Measurements from ENCODE around the gene IL1RAP. TPM values are rescaled to one million over a fixed set of nuclear protein-coding genes. Genes with fewer than 3 reads are reported as not detected.

IL1RAP gene
- total and polyA plus RNA-seq, 10 donors = 1.1 to 47.4 (median 24.6) TPM

DNA sequence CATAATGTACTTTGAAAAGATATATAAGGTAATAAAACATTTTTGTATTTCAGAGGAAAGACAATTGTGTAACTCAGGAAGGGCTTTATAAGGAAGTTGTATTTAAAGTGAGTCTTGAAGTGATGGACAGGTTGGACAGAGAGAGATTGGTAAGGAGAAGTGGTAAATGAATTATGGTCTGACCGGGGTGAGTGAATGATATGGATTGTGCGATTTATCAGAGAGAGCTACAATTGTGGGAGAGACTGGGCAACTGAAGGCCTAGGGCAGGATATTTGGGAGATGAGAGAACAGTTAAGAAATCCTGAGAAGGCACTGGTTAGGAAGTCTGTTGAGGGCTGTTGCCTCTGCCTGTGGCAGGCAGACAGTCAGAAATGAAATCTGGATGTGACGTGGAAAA is 14.8 kb downstream of the IL1RAP start:
- DNase-seq = no peak
- 50 to 69% (median 64%) methylated on average over 3 of the region's 3 CpGs for WGBS, 5 donors
- no peak for TF ChIP-seq POLR2AphosphoS5 (IDR thresholded peaks at IDR 0.05)
- TF ChIP-seq, protein P1, sequence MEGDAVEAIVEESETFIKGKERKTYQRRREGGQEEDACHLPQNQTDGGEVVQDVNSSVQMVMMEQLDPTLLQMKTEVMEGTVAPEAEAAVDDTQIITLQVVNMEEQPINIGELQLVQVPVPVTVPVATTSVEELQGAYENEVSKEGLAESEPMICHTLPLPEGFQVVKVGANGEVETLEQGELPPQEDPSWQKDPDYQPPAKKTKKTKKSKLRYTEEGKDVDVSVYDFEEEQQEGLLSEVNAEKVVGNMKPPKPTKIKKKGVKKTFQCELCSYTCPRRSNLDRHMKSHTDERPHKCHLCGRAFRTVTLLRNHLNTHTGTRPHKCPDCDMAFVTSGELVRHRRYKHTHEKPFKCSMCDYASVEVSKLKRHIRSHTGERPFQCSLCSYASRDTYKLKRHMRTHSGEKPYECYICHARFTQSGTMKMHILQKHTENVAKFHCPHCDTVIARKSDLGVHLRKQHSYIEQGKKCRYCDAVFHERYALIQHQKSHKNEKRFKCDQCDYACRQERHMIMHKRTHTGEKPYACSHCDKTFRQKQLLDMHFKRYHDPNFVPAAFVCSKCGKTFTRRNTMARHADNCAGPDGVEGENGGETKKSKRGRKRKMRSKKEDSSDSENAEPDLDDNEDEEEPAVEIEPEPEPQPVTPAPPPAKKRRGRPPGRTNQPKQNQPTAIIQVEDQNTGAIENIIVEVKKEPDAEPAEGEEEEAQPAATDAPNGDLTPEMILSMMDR (IDR thresholded peaks at IDR 0.05 in 8 of 11, conservative IDR thresholded peaks at IDR 0.05 in 3 of 11) = no peak
- no peaks in the 10 kb centered on the region for H3K27me3 ChIP-seq (replicated peaks in 1 of 7)
- intact Hi-C loops (cut with DNase I; ENCODE audit: low total_unique reads) = no loop called here
- H3K4me1 ChIP-seq = peaks cover 0 to 25% (median 10%) of the 10 kb centered on the region in 6 donors
- no peaks in the 10 kb centered on the region for H3K9me3 ChIP-seq
- H3K4me3 ChIP-seq = no peak overlapping the region
- H3K27ac ChIP-seq = no peak overlapping the region
- peaks cover 0 to 5% (median 0%) of the 10 kb centered on the region in 6 donors for H3K36me3 ChIP-seq

DNA sequence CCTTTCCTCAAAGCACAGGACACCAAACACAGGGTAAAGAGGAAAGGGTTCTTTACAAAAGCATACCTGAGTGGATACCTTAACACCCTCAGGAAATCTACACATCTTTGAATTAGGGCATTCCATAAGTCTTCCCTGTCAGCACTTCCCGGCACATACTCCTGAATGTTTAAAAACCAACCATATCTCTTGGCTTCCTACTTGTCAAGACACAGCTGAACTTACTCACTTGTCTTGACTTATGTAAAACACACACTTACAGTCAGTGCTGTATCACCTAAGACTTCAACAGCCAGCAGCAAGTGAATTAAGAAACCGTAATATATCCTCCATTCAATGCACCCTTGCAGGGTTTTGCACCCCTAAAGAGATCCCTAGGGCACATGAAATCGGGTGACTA is 17.5 kb downstream of the IL1RAP start:
- intact Hi-C loops (cut with DNase I; ENCODE audit: low total_unique reads) = no loop called here
- Histone ChIP-seq H3K9me3 (no peaks in the 10 kb centered on the region), H3K27me3 (replicated peaks in 1 of 7) (no peaks in the 10 kb centered on the region), H3K27ac (no peak overlapping the region), H3K4me1 (peaks cover 0 to 37% (median 17%) of the 10 kb centered on the region in 6 donors), H3K4me3 (no peak overlapping the region), H3K36me3 (peaks cover 0 to 5% (median 0%) of the 10 kb centered on the region in 6 donors)
- no peak for DNase-seq
- WGBS, 5 donors = 90 to 96% (median 94%) methylated on average over 3 of the region's 3 CpGs
- TF ChIP-seq, protein P1 (IDR thresholded peaks at IDR 0.05 in 8 of 11, conservative IDR thresholded peaks at IDR 0.05 in 3 of 11) = no peak
- TF ChIP-seq POLR2AphosphoS5 (IDR thresholded peaks at IDR 0.05) (no peak), POLR2A (IDR thresholded peaks at IDR 0.05) (no peak)

DNA sequence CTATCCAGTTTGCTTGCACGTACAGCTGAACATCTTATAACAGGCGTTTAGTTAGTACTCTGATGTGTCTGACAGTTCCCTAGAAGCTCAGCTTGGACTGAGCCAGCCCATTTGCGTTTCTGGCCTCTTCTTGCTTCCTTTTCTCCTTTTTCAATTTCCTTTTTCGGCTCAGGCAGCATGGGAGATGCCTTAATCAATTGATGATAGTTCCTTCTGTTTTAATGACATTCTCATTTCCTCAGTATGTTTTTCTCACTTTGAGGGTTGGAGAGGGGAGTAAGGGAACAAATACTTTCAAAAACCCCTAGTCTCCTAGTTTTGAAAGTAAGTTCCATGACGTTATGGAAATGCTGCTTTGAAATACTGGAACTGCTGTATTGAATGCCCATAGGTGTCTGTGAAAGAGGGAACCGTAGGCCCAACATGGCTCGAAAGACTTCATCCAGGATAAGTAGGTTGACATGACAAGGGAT is 18.9 kb downstream of the IL1RAP start:
- peak overlapping the region in 6 of 8 donors; percentile 7 to 58 (median 46) for H3K27ac ChIP-seq

DNA sequence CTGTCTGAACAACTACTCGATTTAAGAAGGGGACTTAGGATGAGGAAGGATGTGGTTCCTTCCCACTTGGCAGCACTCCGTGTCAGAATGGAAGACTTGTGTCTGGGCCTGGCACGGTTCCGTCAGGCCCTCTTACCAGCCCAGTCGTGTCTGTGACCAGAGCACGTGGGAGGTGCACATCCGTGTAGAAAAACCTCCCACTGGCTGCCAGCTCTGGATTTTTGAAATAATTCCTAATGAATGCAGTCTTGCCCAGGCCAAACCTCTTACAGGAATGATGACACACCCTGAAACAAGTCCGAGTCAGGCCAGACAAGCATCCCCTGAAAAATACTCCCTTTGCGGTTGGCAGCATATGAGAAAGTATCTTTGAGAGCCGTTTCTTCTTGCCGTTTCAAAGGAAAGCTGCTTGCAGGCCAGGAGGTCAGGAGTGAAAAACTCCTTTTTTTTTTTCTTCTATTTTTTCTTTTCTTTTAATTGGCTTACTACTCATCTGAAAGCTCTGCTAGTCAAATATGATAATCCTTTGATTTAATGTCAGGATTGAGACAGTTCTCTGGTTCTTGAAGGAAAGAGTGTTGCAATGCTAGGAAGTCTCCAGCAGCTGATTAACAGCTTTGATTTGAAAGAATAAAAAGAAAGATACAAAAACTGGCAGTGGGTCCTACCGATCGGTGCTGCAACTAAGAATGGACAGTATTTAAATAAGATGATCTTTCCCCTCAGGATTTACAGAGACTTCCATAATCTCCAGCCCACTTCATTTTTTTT is 19.8 kb downstream of the IL1RAP start:
- 33 to 45% (median 38%) methylated on average over 13 of the region's 13 CpGs for WGBS, 5 donors
- DNase-seq = no peak
- peaks cover 0 to 28% (median 17%) of the 10 kb centered on the region in 6 donors for H3K4me1 ChIP-seq
- H3K27ac ChIP-seq = peak overlapping the region in 7 of 8 donors; percentile 3 to 58 (median 37)
- H3K9me3 ChIP-seq = no peaks in the 10 kb centered on the region
- no peak overlapping the region for H3K4me3 ChIP-seq
- H3K27me3 ChIP-seq (replicated peaks in 1 of 7) = no peaks in the 10 kb centered on the region
- intact Hi-C loops (cut with DNase I; ENCODE audit: low total_unique reads) = no loop called here
- TF ChIP-seq POLR2A (IDR thresholded peaks at IDR 0.05) (no peak), POLR2AphosphoS5 (IDR thresholded peaks at IDR 0.05) (peak in 2 of 3 donors; percentile 44 to 53)
- TF ChIP-seq, protein P1 (IDR thresholded peaks at IDR 0.05 in 8 of 11, conservative IDR thresholded peaks at IDR 0.05 in 3 of 11) = no peak
- peaks cover 0 to 5% (median 0%) of the 10 kb centered on the region in 6 donors for H3K36me3 ChIP-seq

More for the DNA sequence above, 18.9 kb downstream of the IL1RAP start:
- H3K4me3 ChIP-seq = no peak overlapping the region
- peaks cover 0 to 5% (median 0%) of the 10 kb centered on the region in 6 donors for H3K36me3 ChIP-seq
- WGBS, 5 donors = 61 to 79% (median 68%) methylated on average over 7 of the region's 7 CpGs
- H3K4me1 ChIP-seq = peaks cover 0 to 29% (median 17%) of the 10 kb centered on the region in 6 donors
- no peaks in the 10 kb centered on the region for H3K27me3 ChIP-seq (replicated peaks in 1 of 7)
- DNase-seq = no peak
- no peaks in the 10 kb centered on the region for H3K9me3 ChIP-seq
- intact Hi-C loops (cut with DNase I; ENCODE audit: low total_unique reads) = no loop called here
- TF ChIP-seq POLR2A (IDR thresholded peaks at IDR 0.05) (no peak), POLR2AphosphoS5 (IDR thresholded peaks at IDR 0.05) (no peak)
- TF ChIP-seq, protein P1 (IDR thresholded peaks at IDR 0.05 in 8 of 11, conservative IDR thresholded peaks at IDR 0.05 in 3 of 11) = no peak

Data from spleen (tissue), 11 donors.